HUES48 (cell line): ENCODE measurements around the gene ABHD17B.

ENCODE experiments used
- H3K27ac ChIP-seq: one replicate; pipeline ENCODE4 v1.7.0; 2013; ENCODE audit warnings: low read depth, low read length, inconsistent platforms
- H3K27me3 ChIP-seq: 2 replicates; pipeline ENCODE4 v1.6.1; 2013; ENCODE audit warnings: mild to moderate bottlenecking, low read length; ENCODE audit not compliant: control insufficient read depth, insufficient read depth
- H3K36me3 ChIP-seq: 2 replicates; pipeline ENCODE4 v1.6.1; 2013; ENCODE audit warnings: low read length; ENCODE audit not compliant: control insufficient read depth, insufficient read depth
- H3K4me1 ChIP-seq: 2 replicates; pipeline ENCODE4 v1.6.1; 2013; ENCODE audit warnings: mild to moderate bottlenecking, low read length; ENCODE audit not compliant: control insufficient read depth, insufficient read depth
- H3K4me3 ChIP-seq: 2 replicates; pipeline ENCODE4 v1.5.1; 2013; ENCODE audit warnings: mild to moderate bottlenecking, low read depth, low read length
- H3K9ac ChIP-seq: 2 replicates; pipeline ENCODE4 v1.6.1; 2013; ENCODE audit warnings: mild to moderate bottlenecking, low read depth, low read length, moderate library complexity
- H3K9me3 ChIP-seq: 2 replicates; pipeline ENCODE4 v1.6.1; 2013; ENCODE audit warnings: low read length; ENCODE audit not compliant: control insufficient read depth, insufficient read depth

ABHD17B gene

GRCh38 chr9:71895955-71896354 is 15.0 kb downstream of the ABHD17B start:
- no peaks in the 10 kb centered on the region for H3K27me3 ChIP-seq
- H3K4me1 ChIP-seq, result peaks cover 35% of the 10 kb centered on the region
- no peaks in the 10 kb centered on the region for H3K9me3 ChIP-seq
- no peak overlapping the region for H3K9ac ChIP-seq
- no peak overlapping the region for H3K4me3 ChIP-seq
- H3K27ac ChIP-seq, result no peak overlapping the region
- H3K36me3 ChIP-seq, result 0 out of 2 replicates have a peak, but pooled peaks cover 6% of the 10 kb centered on the region

- no peaks in the 10 kb centered on the region for H3K9me3 ChIP-seq
- no peak overlapping the region for H3K27ac ChIP-seq
- H3K36me3 ChIP-seq, result 0 out of 2 replicates have a peak, but pooled peaks cover 6% of the 10 kb centered on the region
- no peaks in the 10 kb centered on the region for H3K27me3 ChIP-seq
- H3K4me3 ChIP-seq, result no peak overlapping the region
- no peak overlapping the region for H3K9ac ChIP-seq
- H3K4me1 ChIP-seq, result peaks cover 31% of the 10 kb centered on the region
Observed at GRCh38 chr9:71895117-71895516, 15.9 kb downstream of the ABHD17B start.

GRCh38 chr9:71891557-71892189 is 19.3 kb downstream of the ABHD17B start:
- H3K4me3 ChIP-seq, result no peak overlapping the region
- no peaks in the 10 kb centered on the region for H3K27me3 ChIP-seq
- H3K9me3 ChIP-seq, result no peaks in the 10 kb centered on the region
- no peak overlapping the region for H3K9ac ChIP-seq
- H3K4me1 ChIP-seq, result peaks cover 16% of the 10 kb centered on the region
- no peak overlapping the region for H3K27ac ChIP-seq
- 0 out of 2 replicates have a peak, but pooled peaks cover 8% of the 10 kb centered on the region for H3K36me3 ChIP-seq

GRCh38 chr9:71890042-71890679 is 20.8 kb downstream of the ABHD17B start:
- Histone ChIP-seq H3K27ac (no peak overlapping the region), H3K4me1 (peaks cover 5% of the 10 kb centered on the region; the same call in 1 of the 2 replicates)

GRCh38 chr9:71887362-71887761 is 23.6 kb downstream of the ABHD17B start:
- Histone ChIP-seq H3K9me3 (no peaks in the 10 kb centered on the region), H3K4me3 (no peak overlapping the region), H3K4me1 (0 out of 2 replicates have a peak, but pooled peaks cover 5% of the 10 kb centered on the region), H3K9ac (no peak overlapping the region), H3K36me3 (0 out of 2 replicates have a peak, but pooled peaks cover 6% of the 10 kb centered on the region), H3K27ac (no peak overlapping the region), H3K27me3 (no peaks in the 10 kb centered on the region)

More at GRCh38 chr9:71890042-71890679, 20.8 kb downstream of the ABHD17B start:
- Histone ChIP-seq H3K36me3 (0 out of 2 replicates have a peak, but pooled peaks cover 2% of the 10 kb centered on the region), H3K9ac (no peak overlapping the region), H3K4me3 (no peak overlapping the region), H3K27me3 (no peaks in the 10 kb centered on the region), H3K9me3 (no peaks in the 10 kb centered on the region)

GRCh38 chr9:71886541-71886940 is 24.5 kb downstream of the ABHD17B start:
- Histone ChIP-seq H3K27me3 (no peaks in the 10 kb centered on the region), H3K9ac (no peak overlapping the region), H3K4me3 (no peak overlapping the region), H3K4me1 (0 out of 2 replicates have a peak, but pooled peaks cover 4% of the 10 kb centered on the region), H3K36me3 (0 out of 2 replicates have a peak, but pooled peaks cover 6% of the 10 kb centered on the region), H3K9me3 (no peaks in the 10 kb centered on the region), H3K27ac (no peak overlapping the region)

GRCh38 chr9:71886015-71886414 is 25.0 kb downstream of the ABHD17B start:
- H3K9ac ChIP-seq, result no peak overlapping the region
- no peaks in the 10 kb centered on the region for H3K9me3 ChIP-seq
- no peaks in the 10 kb centered on the region for H3K27me3 ChIP-seq
- no peak overlapping the region for H3K4me3 ChIP-seq
- 0 out of 2 replicates have a peak, but pooled peaks cover 6% of the 10 kb centered on the region for H3K36me3 ChIP-seq
- H3K27ac ChIP-seq, result no peak overlapping the region
- no peaks in the 10 kb centered on the region for H3K4me1 ChIP-seq

GRCh38 chr9:71885467-71885866 is 25.5 kb downstream of the ABHD17B start:
- Histone ChIP-seq H3K36me3 (0 out of 2 replicates have a peak, but pooled peaks cover 6% of the 10 kb centered on the region), H3K27me3 (no peaks in the 10 kb centered on the region), H3K27ac (no peak overlapping the region), H3K4me3 (no peak overlapping the region), H3K9me3 (no peaks in the 10 kb centered on the region), H3K4me1 (peaks cover under 1% of the 10 kb centered on the region; the same call in 1 of the 2 replicates), H3K9ac (no peak overlapping the region)

- Histone ChIP-seq H3K9me3 (no peaks in the 10 kb centered on the region), H3K36me3 (0 out of 2 replicates have a peak, but pooled peaks cover 6% of the 10 kb centered on the region), H3K27ac (no peak overlapping the region), H3K9ac (no peak overlapping the region), H3K4me1 (peaks cover 13% of the 10 kb centered on the region), H3K4me3 (no peak overlapping the region), H3K27me3 (no peaks in the 10 kb centered on the region)
Observed at GRCh38 chr9:71884005-71884404, 27.0 kb downstream of the ABHD17B start.

- peaks cover 7% of the 10 kb centered on the region for H3K36me3 ChIP-seq
- H3K4me3 ChIP-seq, result no peak overlapping the region
- no peaks in the 10 kb centered on the region for H3K27me3 ChIP-seq
- no peak overlapping the region for H3K27ac ChIP-seq
- no peak overlapping the region for H3K9ac ChIP-seq
- peaks cover 20% of the 10 kb centered on the region for H3K4me1 ChIP-seq
- H3K9me3 ChIP-seq, result no peaks in the 10 kb centered on the region
Observed at GRCh38 chr9:71879644-71880174, 31.3 kb downstream of the ABHD17B start.
